ENCODE measurements around the gene UQCRH. TPM values are rescaled to one million over a fixed set of nuclear protein-coding genes. Genes with fewer than 3 reads are reported as not detected.

UQCRH gene
- 100 to 1,000 TPM; 101 to 103 TPM for total RNA-seq
- 239 TPM for polyA plus RNA-seq (2013, experiment 1 of 2)
- polyA plus RNA-seq (2013, experiment 2 of 2), result 206 TPM
- 31.8 to 187 (median 62.2) reads per million in 172 experiments for total RNA-seq

DNA sequence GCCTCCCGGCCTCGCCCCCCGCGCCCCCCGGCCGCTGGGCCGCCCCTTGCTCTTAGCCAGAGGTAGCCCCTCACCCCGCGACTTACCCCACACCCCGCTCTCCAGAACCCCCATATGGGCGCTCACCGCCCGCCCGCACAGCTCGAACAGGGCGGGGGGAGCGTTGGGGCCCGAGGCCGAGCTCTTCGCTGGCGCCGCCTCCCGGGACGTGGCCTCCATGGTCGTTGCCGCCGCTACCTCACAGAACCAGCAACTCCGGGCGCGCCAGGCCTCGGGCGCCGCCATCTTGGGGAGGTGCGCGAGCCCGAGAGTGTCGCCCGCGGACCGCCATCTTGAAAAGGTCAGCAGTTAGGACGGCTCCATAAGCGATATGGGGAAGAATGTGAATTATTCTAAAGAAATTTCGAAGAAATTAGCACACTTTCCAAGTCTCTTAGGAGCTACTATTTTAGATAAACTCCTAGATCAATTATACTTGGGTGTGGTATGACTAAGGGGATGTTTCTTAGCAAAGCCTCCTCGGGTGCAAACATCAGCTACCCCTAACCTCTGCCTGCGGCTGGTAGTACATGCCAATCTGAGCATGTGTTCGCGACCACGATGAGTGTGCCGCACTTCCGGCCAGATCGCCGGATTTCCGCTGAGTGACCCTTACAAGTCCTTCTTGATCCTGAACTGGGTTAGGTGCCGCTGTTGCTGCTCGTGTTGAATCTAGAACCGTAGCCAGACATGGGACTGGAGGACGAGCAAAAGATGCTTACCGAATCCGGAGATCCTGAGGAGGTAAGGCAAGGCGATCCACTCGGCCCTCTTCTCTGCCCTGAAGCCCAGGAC is at the start of gene UQCRH, which contains the start of gene LRRC41:
TSS of gene UQCRH (plus strand) at position 661 of the 834 bp plus-strand sequence. CDS start at position 730, 69 bp downstream.
TSS of gene LRRC41 (minus strand) at position 579 of the 834 bp plus-strand sequence. CDS start at position 285, 294 bp downstream.
- Histone ChIP-seq H3K27me3 (ENCODE audit: control insufficient read depth in 1 of 2, insufficient read depth in 2 of 2, low read length in 2 of 2) (no peaks in the 10 kb centered on the region), H3K4me3 (ENCODE audit: low read length) (peak within 1 kb of the TSS; percentile 98), H3K9me3 (ENCODE audit: control insufficient read depth in 1 of 2, insufficient read depth in 1 of 2, low read length in 2 of 2) (no peaks in the 10 kb centered on the region), H3K4me1 (ENCODE audit: insufficient read depth, low read length) (peaks cover 60% of the 10 kb centered on the region), H3K27ac (ENCODE audit: low read depth in 1 of 2, low read length in 2 of 2) (peak within 1 kb of the TSS; percentile 69 to 91), H3K36me3 (ENCODE audit: insufficient read depth, low read length) (no peaks in the 10 kb centered on the region)
- Mint-ChIP-seq H3K9me3 (no peaks in the 10 kb centered on the region), H3K36me3 (ENCODE audit: low read depth) (peaks cover 35% of the 10 kb centered on the region), H3K4me3 (peak within 1 kb of the TSS; percentile 100), H3K4me1 (ENCODE audit: low read depth) (peaks cover 58% of the 10 kb centered on the region), H3K27me3 (no peaks in the 10 kb centered on the region), H3K27ac (peak within 1 kb of the TSS; percentile 98)
- peak; percentile 89 for ATAC-seq (ENCODE audit: poor library complexity)
- DNase-seq, result peak; percentile 89 to 97 (median 92)
- intact Hi-C loops (cut with DNase I, micrococcal nuclease), result loop anchor here (1.0 to 10.0 kb wide), 8 partner anchors 37 to 1628 kb away; partner anchors contain the start of genes NSUN4 (in 2 of the 2), RAD54L (in 2 of the 2), ARMH1 (in 1 of the 2) and GPBP1L1 (in 1 of the 2)
- POLR2A ChIA-PET, result interaction anchor here (0.6 to 2.7 kb wide), 23 partner anchors 9 to 1031 kb away, joined by 3 to 42 read pairs (median 4); partner anchors contain the start of genes CMPK1, GPBP1L1, MKNK1 and NSUN4
- CTCF ChIA-PET, result interaction anchor here (0.6 to 2.8 kb wide), 6 partner anchors 17 to 301 kb away, joined by 3 to 29 read pairs (median 4); partner anchors contain the start of genes MKNK1 and NSUN4
- TF ChIP-seq, protein P1, sequence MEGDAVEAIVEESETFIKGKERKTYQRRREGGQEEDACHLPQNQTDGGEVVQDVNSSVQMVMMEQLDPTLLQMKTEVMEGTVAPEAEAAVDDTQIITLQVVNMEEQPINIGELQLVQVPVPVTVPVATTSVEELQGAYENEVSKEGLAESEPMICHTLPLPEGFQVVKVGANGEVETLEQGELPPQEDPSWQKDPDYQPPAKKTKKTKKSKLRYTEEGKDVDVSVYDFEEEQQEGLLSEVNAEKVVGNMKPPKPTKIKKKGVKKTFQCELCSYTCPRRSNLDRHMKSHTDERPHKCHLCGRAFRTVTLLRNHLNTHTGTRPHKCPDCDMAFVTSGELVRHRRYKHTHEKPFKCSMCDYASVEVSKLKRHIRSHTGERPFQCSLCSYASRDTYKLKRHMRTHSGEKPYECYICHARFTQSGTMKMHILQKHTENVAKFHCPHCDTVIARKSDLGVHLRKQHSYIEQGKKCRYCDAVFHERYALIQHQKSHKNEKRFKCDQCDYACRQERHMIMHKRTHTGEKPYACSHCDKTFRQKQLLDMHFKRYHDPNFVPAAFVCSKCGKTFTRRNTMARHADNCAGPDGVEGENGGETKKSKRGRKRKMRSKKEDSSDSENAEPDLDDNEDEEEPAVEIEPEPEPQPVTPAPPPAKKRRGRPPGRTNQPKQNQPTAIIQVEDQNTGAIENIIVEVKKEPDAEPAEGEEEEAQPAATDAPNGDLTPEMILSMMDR (IDR thresholded peaks at IDR 0.05), result no peak

DNA sequence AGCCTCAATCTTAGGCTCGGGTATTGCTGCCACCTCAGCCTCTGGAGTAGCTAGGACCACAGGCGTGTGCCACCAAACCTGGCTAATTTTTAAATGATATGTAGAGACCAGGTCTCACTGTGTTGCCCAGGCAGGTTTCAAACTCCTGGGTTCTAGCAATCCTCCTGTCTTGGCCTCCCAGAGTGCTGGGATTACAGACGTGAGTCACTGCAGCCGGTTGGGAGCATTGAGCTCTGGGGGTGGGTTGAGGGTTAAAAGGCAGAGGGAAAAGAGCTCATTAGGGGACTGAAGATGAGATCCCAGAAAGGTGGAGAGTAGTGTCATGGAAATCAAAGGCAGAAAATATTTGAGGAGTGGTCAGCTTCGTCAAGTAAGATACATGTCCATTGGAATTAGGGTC is 48.8 kb upstream of the UQCRH start:
- Mint-ChIP-seq H3K36me3 (ENCODE audit: low read depth) (no peaks in the 10 kb centered on the region), H3K4me1 (ENCODE audit: low read depth) (no peaks in the 10 kb centered on the region), H3K9me3 (no peaks in the 10 kb centered on the region), H3K4me3 (no peak overlapping the region), H3K27ac (no peak overlapping the region), H3K27me3 (no peaks in the 10 kb centered on the region)
- H3K9me3 ChIP-seq (ENCODE audit: control insufficient read depth in 1 of 2, insufficient read depth in 1 of 2, low read length in 2 of 2), result no peaks in the 10 kb centered on the region
- no peak overlapping the region for H3K27ac ChIP-seq (ENCODE audit: low read depth in 1 of 2, low read length in 2 of 2)
- intact Hi-C loops (cut with DNase I, micrococcal nuclease), result no loop called here
- TF ChIP-seq, protein P1 (IDR thresholded peaks at IDR 0.05), result no peak
- H3K4me3 ChIP-seq (ENCODE audit: low read length), result no peak overlapping the region
- no peaks in the 10 kb centered on the region for H3K36me3 ChIP-seq (ENCODE audit: insufficient read depth, low read length)
- no peaks in the 10 kb centered on the region for H3K4me1 ChIP-seq (ENCODE audit: insufficient read depth, low read length)
- H3K27me3 ChIP-seq (ENCODE audit: control insufficient read depth in 1 of 2, insufficient read depth in 2 of 2, low read length in 2 of 2), result no peaks in the 10 kb centered on the region
- ATAC-seq (ENCODE audit: poor library complexity), result no peak
- no peak for DNase-seq
- ChIA-PET POLR2A (no interaction called here), CTCF (interaction anchor here (1.3 kb wide), 1 partner anchor 10 kb away, joined by 3 read pairs; no protein-coding TSS in a partner anchor)

DNA sequence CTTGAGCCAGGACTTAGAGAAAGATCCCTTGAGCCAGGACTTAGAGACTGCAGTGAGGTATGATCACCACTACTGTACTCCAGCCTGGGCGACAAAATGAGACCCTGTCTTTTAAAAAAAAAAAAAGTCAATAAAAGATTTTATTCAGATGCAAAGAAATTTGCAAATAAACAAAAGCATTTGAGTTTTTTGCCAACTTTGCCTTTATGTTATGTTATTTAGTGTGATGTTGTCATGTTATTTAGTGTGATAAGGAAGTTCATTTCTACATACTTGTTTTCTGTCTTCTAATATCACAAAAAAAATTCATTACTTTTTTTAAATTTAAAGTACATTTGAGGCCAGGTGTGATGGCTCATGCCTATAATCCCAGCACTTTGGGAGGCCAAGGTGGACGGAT is 47.0 kb upstream of the UQCRH start:
- Histone ChIP-seq H3K9me3 (ENCODE audit: control insufficient read depth in 1 of 2, insufficient read depth in 1 of 2, low read length in 2 of 2) (no peaks in the 10 kb centered on the region), H3K27me3 (ENCODE audit: control insufficient read depth in 1 of 2, insufficient read depth in 2 of 2, low read length in 2 of 2) (no peaks in the 10 kb centered on the region), H3K4me1 (ENCODE audit: insufficient read depth, low read length) (no peaks in the 10 kb centered on the region), H3K36me3 (ENCODE audit: insufficient read depth, low read length) (no peaks in the 10 kb centered on the region), H3K27ac (ENCODE audit: low read depth in 1 of 2, low read length in 2 of 2) (no peak overlapping the region), H3K4me3 (ENCODE audit: low read length) (no peak overlapping the region)
- no peaks in the 10 kb centered on the region for H3K36me3 Mint-ChIP-seq (ENCODE audit: low read depth)
- TF ChIP-seq, protein P1 (IDR thresholded peaks at IDR 0.05), result no peak
- no peaks in the 10 kb centered on the region for H3K9me3 Mint-ChIP-seq
- ChIA-PET POLR2A (no interaction called here), CTCF (no interaction called here)
- H3K4me1 Mint-ChIP-seq (ENCODE audit: low read depth), result no peaks in the 10 kb centered on the region
- intact Hi-C loops (cut with DNase I, micrococcal nuclease), result no loop called here
- no peak overlapping the region for H3K27ac Mint-ChIP-seq
- no peaks in the 10 kb centered on the region for H3K27me3 Mint-ChIP-seq
- no peak for DNase-seq
- ATAC-seq (ENCODE audit: poor library complexity), result no peak
- no peak overlapping the region for H3K4me3 Mint-ChIP-seq

Measured in CD4-positive, alpha-beta T cell (primary cell).